GM18868 (cell line): Measurements from ENCODE around the gene PDE4DIP.
"Not testable (repeated sequence)": the region's sequence is repeated elsewhere in the genome, so short reads cannot be mapped to it uniquely, and the experiment has no call there.

ENCODE experiments used
- ATAC-seq: cut with Tn5 transposase; IDR thresholded peaks from one replicate; pipeline ENCODE4 v1.9.1; 2021; ENCODE audit warnings: mild to moderate bottlenecking, moderate library complexity; ENCODE audit not compliant: unreplicated experiment

PDE4DIP gene

GRCh38 chr1:148916695-148917348 lies 72.6 kb downstream of the PDE4DIP start:
- not testable (repeated sequence) for ATAC-seq

- not testable (repeated sequence) for ATAC-seq
Measured at GRCh38 chr1:148918836-148919447, 74.7 kb downstream of the PDE4DIP start.

- not testable (repeated sequence) for ATAC-seq
Measured at GRCh38 chr1:148921047-148921446, 76.8 kb downstream of the PDE4DIP start.

GRCh38 chr1:148923798-148924197 lies 79.6 kb downstream of the PDE4DIP start:
- not testable (repeated sequence) for ATAC-seq

GRCh38 chr1:148927645-148928044 lies 83.4 kb downstream of the PDE4DIP start:
- not testable (repeated sequence) for ATAC-seq

- not testable (repeated sequence) for ATAC-seq
Measured at GRCh38 chr1:148929253-148929652, 85.0 kb downstream of the PDE4DIP start.

GRCh38 chr1:148935381-148936002 lies 91.3 kb downstream of the PDE4DIP start:
- not testable (repeated sequence) for ATAC-seq

GRCh38 chr1:148942906-148943305 lies 98.7 kb downstream of the PDE4DIP start:
- ATAC-seq = not testable (repeated sequence)

- not testable (repeated sequence) for ATAC-seq
Measured at GRCh38 chr1:148945130-148945529, 100.9 kb downstream of the PDE4DIP start.

- not testable (repeated sequence) for ATAC-seq
Measured at GRCh38 chr1:148948768-148949167, 104.5 kb downstream of the PDE4DIP start.

- ATAC-seq = peak; percentile 52
Measured at GRCh38 chr1:148951336-148952227, 107.4 kb downstream of the PDE4DIP start.

GRCh38 chr1:148952253-148952937 lies 108.2 kb downstream of the PDE4DIP start:
- ATAC-seq = peak; percentile 74

GRCh38 chr1:148952938-148953616 lies 108.8 kb downstream of the PDE4DIP start:
- peak; percentile 0 for ATAC-seq

GRCh38 chr1:148953730-148954129 lies 109.5 kb downstream of the PDE4DIP start:
- not testable (repeated sequence) for ATAC-seq

GRCh38 chr1:148958343-148958742 lies 114.1 kb downstream of the PDE4DIP start:
- not testable (repeated sequence) for ATAC-seq

- ATAC-seq = not testable (repeated sequence)
Measured at GRCh38 chr1:148960212-148961000, 116.2 kb downstream of the PDE4DIP start.

GRCh38 chr1:148962127-148962857 lies 118.1 kb downstream of the PDE4DIP start:
- ATAC-seq = not testable (repeated sequence)

GRCh38 chr1:148966084-148966483 lies 121.9 kb downstream of the PDE4DIP start:
- not testable (repeated sequence) for ATAC-seq
